UCSD-AML1 (cell line): ENCODE data around the gene EFNA5.
A peak's percentile ranks its signal among the peaks of the same experiment; 100 is the strongest.

ENCODE experiments used
- DNase-seq: peaks from one replicate; lab custom pipeline; 2025; ENCODE audit not compliant: unreplicated experiment; lab: John Stamatoyannopoulos, UW

Gene EFNA5

DNA sequence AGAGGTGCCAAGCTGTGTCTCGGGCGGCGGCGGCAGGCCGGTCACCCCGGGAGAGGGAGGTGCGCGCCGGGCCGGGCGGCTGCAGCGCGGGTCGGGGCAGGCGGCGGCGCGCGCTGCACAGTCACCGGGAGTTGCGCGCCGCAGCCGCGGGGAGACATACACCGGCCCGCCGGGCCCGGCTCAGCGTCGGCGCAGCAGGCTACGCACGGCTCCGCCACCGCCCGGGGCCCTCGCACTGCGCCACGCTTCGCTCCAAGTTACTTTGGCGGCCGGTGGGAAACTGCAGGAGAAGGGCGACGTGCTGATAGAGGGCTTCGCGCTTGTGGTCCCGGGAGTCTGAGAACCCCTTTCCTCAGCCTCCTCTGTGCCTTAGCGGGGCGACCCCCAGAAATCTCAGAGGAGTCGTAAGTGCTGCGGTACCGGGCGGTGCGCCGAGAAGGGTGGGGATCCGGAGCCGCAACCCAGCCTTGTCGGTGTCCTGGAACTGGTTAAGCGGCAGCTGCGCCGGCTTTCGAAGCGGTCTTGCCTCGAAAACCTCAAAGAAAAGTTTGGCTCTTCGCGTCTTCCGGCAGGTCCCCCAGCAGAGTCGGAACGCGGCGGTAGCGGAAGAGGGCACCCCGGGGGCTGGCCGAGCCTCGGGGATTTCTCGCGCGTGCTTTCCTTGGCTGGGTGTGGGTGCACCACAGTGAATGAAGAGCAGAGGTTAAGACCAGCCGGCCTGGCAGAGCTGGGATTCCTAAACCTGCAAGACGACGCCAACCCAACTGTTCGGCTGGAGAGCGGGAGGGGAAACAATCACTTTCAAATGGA, at the start of gene EFNA5:
TSS of gene EFNA5 (minus strand) at position 6 of the 810 bp plus-strand sequence.
- peak; percentile 22 for DNase-seq

DNA sequence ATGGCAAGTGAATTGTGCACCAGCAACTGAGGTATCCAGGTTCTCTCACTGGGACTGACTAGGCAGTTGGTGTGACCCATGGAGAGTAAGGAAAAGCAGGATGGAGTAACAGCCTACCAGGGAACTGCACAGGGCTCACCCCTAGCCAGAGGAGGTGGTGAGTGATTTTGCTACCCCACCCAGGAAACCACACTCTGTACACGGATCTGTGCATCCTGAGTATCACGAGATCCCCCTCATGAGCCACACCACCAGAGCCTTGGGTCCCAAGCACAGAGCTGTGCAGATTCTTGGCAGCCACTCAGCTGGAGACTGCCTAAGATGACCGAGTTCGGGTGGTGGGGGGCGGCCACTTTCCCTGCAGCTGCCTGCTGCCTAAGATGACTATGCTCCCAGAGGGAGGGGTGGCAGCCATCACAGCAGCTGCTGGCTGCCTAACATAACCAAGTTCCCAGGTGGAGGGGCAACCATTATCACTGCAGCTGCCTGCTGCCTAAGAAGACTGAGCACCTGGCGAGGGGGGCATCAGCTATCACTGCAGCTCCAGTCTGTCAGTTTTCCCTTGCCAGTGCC, 48.4 kb upstream of the EFNA5 start:
- no peak for DNase-seq

DNA sequence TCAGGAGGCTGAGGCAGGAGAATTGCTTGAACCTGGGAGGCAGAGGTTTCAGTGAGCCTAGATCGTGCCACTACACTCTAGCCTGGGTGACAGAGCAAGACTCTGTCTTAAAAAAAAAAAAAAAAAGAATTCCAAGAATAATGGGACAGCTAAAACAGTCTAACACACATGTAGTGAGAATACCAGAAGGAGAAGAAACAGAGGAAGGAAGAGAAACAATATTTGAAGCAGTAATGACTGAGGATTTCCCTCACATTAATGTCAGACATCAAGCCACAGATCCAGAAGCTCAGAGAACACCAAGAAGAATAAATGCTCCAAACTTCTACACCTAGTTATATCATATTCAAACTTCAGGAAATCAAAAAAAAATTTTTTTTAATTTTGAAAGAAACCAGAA, 47.1 kb upstream of the EFNA5 start:
- no peak for DNase-seq

DNA sequence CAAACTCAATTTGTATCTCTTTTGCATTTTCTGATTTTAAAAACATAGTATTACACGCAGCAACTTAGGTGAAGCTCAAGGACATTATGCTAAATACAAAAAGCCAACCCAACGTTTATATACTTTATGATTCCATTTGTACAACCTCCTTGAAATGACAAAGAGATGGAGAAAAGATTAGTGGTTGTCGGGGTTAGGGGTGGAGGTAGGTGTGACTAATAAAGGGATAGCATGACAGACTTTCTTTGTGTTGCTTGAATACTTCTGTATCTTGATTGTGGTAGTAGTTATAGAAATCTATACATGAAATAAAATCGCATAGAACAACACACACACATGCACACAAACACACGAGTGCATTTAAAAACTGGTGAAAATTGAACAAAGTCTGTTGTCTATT, 42.5 kb upstream of the EFNA5 start:
- DNase-seq: no peak

DNA sequence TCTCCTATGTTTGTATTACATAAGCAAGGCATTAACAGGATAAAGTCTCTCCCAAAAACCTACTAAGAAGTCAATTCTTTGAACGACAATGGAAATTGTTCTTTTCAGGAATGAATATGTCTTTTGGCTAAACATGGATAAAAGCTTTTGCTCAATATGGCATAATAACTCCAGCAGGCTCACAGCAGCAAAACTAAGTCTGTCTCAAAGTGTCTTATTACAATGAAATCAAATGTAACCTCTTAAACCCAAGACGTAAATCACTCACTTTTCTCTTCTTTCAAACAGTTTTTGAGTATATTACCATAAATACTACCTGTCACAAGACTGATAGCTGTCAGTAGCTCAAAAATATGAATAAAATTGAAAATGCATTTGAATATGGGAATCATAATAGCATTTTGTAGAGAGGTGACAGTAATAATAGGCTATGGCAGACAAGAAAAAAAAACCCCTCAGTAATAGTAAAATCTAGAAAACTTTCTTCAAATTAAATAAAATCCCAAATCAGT, 41.7 kb upstream of the EFNA5 start:
- DNase-seq: no peak

DNA sequence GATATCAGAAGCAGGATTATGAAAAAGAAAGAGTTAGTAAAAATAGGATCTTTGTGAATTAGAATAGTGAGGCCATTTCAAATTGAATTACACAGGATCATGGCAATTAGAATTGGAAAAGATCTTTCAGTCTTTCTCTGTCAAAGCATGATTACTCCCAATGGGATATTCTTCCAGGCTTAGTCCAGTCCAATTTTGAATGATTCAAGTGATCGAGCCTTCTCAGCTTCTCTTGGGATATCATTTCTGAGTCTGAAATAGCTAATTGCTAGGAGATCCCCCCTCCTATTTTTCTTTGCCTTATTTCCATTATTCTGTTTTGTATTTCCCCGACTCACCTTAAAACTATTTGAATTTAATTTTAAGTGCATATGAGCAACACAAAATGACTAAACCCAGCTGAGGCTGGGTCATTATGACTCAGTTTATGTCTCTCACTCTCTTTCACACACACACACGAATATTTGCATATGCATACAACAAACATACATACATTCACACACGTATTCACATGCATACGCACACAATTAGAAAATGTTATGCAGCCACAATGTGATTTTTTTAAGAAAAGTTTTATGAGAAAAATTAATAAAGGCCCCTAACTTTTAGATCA, 34.8 kb upstream of the EFNA5 start:
- DNase-seq: no peak

DNA sequence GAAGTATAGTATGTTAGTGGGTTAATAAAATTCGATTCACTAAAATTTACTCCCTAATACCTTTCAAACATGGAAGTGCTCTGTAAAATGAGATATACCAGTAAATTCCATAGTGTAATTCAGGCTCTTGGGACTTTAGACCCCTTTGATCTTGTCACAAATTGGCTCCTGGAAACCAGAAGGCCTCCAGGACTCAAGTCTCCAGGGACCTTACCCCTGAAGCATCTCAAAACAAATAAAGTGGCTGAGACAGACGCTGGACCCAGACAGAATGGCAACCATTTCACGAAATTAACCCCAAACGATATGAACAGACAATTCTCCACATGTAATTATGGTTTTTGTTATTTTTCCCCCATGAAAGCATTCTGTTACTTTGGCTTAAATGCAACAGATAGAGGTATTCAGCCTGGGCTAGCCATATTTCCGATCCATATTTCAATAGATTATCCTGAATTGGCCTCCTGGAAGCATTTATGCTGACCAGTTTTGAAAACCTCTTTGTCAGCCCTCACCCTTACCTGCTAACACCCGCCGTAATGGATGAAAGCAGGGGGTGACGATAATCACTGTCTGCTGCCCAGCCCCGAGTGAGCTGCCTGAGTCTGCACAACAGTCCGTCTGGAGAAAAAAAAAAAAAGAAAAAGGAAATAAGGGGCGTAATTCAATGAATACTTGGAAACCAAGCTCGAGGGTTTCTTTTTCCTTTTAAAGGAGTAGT, 34.1 kb upstream of the EFNA5 start:
- DNase-seq: no peak

DNA sequence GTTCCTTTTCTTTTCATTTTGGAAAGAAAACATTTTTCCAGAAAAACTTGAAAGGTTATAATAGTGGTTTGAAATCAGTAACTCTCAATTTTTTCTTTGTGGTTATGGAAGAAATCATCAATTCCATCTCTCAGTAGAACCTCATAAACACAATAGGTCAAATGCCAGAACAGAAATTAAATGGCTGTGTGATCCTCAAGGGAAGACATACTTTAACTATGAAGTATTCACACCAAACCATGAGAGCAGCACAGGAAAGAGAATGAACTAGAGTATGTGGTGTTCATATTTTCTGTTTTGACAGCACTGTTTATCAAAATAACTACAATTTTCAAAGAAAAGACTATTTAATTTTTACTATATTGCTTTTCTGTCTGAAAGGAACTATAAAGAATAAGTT, 29.7 kb upstream of the EFNA5 start:
- DNase-seq: no peak

DNA sequence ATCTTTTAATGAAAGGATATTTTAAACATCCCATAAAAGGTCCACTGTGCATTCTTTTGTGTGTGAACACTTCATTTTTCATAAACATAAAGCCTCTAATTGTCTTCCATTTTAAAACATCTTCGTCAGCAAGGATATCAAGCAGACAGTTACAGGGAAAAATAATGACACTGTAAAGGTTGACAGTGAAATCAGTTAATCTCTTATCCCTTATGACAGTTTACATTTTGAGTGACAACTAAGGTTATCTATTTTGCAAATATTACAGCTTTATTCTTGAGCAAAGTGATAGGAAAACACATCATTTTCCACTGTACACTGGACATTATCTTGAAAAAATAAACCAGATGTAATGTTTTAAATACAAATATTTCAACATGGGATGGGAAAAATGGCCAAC, 28.7 kb upstream of the EFNA5 start:
- no peak for DNase-seq

DNA sequence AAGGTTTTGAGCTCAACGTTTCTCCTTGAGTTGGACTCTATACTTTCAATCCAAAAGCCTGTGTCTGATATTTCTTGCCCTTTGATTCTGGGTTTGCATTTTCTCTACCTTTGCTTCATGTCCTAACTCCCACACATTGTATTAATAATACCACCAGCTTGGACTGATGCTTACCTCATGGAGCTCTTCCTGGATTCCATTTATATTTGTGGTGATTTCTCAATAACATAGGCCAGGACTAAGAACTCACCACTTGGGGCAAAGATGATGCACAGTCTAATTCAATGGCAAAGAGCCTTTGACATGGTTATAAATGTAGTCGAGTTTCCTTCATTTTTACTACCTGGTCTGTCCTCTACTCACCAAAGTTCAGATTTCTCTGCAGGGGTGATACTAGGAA, 27.5 kb upstream of the EFNA5 start:
- no peak for DNase-seq

DNA sequence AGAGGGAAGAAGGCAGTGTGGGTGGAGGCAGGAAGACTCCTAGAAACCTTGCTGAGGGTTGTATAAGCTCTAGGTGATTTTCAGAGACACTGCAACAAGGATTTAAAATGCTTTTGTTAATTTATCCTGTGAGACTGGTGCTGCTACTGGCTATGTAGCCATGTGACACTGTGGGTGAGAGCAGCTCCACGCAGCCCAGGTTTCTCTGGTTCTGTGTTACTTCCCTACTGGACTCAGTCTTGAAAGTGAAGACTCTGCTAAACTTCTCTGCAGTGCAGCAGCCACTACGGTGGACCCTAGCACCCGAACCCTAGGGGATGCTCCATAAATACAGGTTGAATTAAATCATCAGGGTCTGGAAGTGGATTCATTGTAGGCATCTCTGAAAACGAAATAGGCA, 25.8 kb upstream of the EFNA5 start:
- DNase-seq: no peak

DNA sequence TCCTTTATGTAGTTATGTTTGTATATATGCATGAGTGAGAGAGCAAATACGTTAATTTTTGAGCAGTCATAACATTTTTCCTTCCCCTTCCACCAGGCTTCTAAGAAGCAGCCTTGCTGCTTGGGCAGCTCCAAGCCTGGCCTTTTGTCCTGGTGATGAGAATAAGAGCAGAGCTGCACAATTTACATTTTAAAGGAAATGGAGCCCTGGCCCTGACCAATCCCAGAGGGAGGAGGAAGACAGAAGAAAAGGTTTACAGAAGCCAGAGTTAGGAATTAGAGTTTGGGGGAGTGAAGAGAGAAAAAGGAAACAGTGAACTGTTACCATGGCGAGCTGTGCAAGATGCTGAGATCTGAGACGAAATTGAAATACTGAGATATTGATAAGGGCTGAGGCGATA, 25.3 kb upstream of the EFNA5 start:
- DNase-seq: no peak

DNA sequence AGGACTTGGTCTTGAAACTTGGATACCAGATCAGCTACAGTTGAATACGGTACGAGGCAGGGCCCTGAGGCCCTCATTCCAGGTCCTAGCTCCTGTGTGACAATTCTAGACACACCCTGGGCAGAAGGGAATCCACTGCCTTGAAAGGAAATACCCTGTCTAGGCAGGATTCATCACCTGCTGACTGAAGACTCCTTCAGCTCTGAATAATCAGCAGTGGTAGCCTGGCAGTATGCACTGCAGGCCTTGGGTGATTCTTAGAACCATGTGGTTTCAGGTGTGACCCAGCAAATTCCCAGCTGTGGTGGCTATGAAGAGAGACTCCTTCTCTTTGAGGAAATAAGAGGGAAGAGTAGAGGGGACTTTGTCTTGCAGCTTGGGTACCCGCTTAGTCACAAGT, 17.2 kb upstream of the EFNA5 start:
- DNase-seq: no peak

DNA sequence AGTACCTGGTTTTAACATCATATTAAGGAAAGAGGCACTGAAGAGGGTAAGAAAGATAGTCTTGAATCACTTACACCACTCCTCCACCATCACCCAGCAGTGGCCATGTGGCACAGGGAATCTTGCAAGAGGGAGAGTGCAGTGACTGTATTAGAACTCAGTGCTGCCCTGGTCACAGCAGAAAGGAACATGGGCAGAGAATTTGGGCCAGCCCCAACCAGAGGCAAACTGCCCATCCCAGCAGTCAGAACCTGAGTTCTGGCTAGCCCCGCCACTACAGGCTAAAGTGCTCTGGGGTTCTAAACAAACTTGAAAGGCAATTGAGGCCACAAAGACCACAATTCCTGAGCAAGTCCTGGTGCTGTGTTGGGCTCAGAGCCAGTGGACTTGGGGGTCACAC, 16.7 kb upstream of the EFNA5 start:
- DNase-seq: no peak

DNA sequence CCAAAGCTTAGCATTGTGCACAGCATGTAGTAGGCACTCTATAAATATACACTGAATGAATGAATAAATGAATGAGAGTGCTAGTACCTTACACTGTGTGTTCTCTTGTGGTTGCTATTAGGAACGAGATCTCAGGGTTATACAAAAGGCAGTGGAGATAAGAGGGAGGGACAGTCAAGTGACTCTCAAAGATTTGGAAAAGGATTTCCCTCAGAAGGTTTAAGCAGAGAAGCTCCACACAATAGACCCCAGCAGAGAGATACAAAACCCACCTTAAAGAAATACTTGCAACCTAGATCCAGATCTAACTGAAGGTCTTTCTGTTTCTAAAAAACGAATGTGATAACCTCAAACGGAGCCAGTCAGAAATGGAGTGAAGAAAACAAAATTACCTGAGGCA, 11.8 kb upstream of the EFNA5 start:
- no peak for DNase-seq

DNA sequence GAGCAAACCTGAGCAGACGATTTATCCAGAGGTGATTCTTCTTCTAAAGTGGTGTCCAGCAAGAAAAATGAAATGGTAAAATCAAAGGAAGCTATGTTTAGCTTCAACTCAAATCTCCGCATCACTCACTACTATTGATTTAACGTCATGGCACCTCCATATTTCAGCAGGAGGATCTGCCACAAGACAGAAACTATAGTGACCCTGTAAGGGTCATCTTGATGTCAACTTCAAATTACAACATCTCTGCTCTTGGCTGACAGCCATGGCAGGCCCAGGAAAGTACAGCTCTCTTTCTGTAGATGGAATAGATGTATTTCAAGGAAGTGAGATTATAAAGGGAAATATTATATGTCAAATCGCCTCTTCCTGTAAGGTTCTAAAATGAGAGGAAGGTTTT, 10.1 kb upstream of the EFNA5 start:
- no peak for DNase-seq

DNA sequence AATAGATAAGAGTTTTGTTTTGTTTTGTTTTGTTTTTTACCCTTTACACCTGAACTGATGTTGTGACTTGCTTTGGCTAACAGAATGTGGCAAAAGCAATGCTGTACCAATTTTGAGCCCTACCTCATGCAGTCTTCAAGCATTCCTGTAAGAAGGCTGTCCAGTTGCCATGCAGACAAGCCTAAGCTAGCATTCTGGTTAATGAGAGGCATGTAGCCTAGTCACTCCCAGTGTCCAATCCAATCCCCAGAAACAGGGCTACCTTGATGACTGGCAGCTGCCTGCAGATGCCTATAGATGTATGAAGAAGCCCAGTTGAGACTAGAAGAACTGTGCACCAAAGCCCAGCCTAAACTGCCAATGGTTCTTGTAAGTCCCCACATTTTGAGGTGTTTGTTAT, 9.4 kb upstream of the EFNA5 start:
- no peak for DNase-seq

DNA sequence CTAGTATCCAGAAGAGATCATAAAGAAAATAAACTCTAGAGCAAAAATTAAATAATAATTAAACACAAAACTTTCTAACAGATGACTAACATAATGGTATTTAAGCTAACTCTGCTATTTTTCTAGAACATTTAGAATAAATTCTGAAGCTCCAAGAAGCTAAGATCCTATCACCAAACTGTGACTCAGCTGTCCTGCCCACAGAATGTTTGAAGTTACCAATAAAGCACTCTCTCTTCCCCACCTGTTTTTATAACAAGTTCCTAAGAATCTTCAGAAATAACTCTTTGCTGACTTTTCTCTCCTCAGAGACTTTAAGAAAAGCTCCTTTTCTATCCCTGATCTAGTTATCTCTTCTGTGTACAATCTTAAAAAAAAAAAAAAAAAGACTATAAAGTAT, 6.0 kb upstream of the EFNA5 start:
- DNase-seq: no peak

DNA sequence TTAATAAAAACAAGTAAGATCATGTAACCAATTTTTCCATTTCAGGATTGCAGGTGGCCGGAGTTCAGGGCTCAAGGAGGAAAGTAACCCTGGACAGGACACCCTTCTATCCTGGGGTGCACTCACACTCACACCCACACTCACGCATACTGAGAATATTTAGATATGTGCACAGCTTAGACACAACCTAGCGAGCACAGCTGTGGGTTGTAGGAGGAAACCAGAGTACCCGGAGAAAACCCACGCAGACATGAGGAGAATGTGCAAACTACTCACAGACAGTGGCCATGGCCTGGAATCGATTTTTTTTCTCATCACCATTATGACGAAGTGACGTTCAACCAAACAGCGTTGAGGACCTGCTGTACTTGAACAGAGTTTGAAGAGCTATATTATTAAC, 4.5 kb upstream of the EFNA5 start:
- DNase-seq: no peak

DNA sequence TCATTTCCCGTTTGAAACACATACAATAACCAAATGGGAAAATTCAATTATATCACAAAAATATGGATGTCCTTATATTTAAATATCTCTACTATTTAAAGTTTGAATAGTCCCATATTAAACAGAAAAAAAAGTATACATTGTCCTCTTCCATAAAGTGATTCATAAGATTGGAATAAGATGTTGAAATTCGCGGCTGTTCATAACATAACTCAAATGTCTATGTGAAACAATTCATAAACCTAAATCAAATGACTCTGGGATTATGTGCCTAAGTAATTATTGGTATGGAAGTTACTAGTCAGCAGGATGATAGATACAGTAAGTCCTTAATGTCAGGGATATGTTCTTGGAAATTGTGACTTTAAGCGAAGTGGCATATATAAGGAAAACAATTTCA, 3.9 kb upstream of the EFNA5 start:
- no peak for DNase-seq

DNA sequence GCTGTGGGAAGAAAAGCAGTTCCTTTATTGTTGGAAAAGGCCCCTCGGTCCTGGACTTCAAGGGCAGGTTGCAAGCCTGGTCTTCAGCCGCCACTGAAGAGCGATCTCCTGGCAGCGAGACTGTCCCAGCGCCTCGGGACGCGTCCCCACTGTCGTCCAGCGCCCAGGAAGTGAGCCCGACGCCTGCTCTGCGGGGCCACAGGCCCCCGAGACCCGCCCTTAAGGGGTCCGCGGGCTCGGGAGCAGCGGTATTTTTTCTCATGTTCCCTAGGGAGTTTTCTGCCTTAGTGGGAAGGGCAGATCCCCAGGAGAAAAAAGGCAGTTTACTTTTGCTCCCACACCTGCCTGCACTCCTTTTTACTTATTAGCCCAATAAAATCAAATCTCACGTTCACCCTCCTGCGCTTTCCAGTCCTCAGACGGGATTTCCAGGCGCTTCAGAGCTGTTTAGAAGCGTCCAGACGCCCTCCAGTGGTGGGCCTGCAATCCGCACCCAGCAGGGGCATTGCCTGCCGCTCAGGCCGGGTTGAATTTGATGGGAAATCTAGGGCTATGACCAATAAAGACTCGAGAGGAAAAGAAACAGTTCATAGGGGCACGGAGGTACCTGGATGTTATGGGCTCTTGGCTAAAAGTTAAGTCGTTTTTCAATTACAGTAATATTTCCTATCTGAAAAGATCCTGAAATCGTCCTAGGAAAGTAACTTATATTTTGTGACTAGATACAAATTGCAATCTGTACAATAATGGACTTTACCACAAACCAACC, 2.8 kb upstream of the EFNA5 start:
- DNase-seq: peak; percentile 72
